HepG2 (cell line): ENCODE measurements around the gene ABCA8. TPM values are rescaled to one million over a fixed set of nuclear protein-coding genes. Genes with fewer than 3 reads are reported as not detected.

Experiments used
- HDAC2 ChIP-seq: sonication (generic); formaldehyde crosslinking; IDR thresholded peaks from 2 replicates; pipeline ENCODE4 v1.4.0; 2020; ENCODE audit warnings: missing genetic modification reagents
- IKZF5 ChIP-seq: IDR thresholded peaks from 2 replicates; pipeline ENCODE4 v1.6.1; 2018; ENCODE audit warnings: missing genetic modification reagents, mild to moderate bottlenecking, missing compliant biosample characterization
- MNT ChIP-seq: fragments of 450-650 bp; IDR thresholded peaks from 2 replicates; pipeline ENCODE4 v1.6.1; 2016
- RFX5 ChIP-seq: IDR thresholded peaks from 2 replicates; pipeline ENCODE4 v1.6.1; 2011; ENCODE audit warnings: low read depth, low read length, improper control_type of control experiment
- THAP11 ChIP-seq: IDR thresholded peaks from 2 replicates; pipeline ENCODE4 v1.6.1; 2016; ENCODE audit warnings: missing biosample characterization, missing genetic modification reagents
- TOPORS ChIP-seq: sonication (generic); formaldehyde crosslinking; IDR thresholded peaks from 2 replicates; pipeline ENCODE4 v1.8.0; 2023; ENCODE audit warnings: mild to moderate bottlenecking, missing genetic modification reagents
- WIZ ChIP-seq: sonication (generic); formaldehyde crosslinking; IDR thresholded peaks from 2 replicates; pipeline ENCODE4 v1.5.1; 2020; ENCODE audit warnings: mild to moderate bottlenecking, missing genetic modification reagents
- ZBTB25 ChIP-seq: IDR thresholded peaks from 2 replicates; pipeline ENCODE4 v1.6.1; 2018; ENCODE audit warnings: missing genetic modification reagents
- ZBTB3 ChIP-seq: sonication (generic); formaldehyde crosslinking; IDR thresholded peaks from 2 replicates; pipeline ENCODE4 v1.4.0; 2020; ENCODE audit warnings: low read depth, mild to moderate bottlenecking, moderate library complexity, missing genetic modification reagents, borderline replicate concordance
- ZFAT ChIP-seq: sonication (generic); formaldehyde crosslinking; conservative IDR thresholded peaks from 2 replicates; pipeline ENCODE4 v1.8.1; 2023; ENCODE audit warnings: missing genetic modification reagents, inconsistent platforms
- ZNF646 ChIP-seq: sonication (generic); formaldehyde crosslinking; IDR thresholded peaks from 2 replicates; pipeline ENCODE4 v1.9.0; 2021; ENCODE audit warnings: mild to moderate bottlenecking, missing genetic modification reagents
- ZNF724P ChIP-seq: sonication (generic); formaldehyde crosslinking; IDR thresholded peaks from 2 replicates; pipeline ENCODE4 v1.8.0; 2022; ENCODE audit warnings: missing genetic modification reagents, borderline replicate concordance
- ZNF768 ChIP-seq: sonication (generic); formaldehyde crosslinking; IDR thresholded peaks from 2 replicates; pipeline ENCODE4 v1.4.0; 2020; ENCODE audit warnings: missing genetic modification reagents
- ZNF775 ChIP-seq: sonication (generic); formaldehyde crosslinking; IDR thresholded peaks from 2 replicates; pipeline ENCODE4 v1.4.0; 2020; ENCODE audit warnings: missing genetic modification reagents, mild to moderate bottlenecking, moderate library complexity, borderline replicate concordance
- ZXDC ChIP-seq: sonication (generic); formaldehyde crosslinking; IDR thresholded peaks from 2 replicates; pipeline ENCODE4 v1.5.0; 2020; ENCODE audit warnings: mild to moderate bottlenecking, missing genetic modification reagents
- polyA plus RNA-seq, 8 experiments: library from polyadenylated mRNA; depleted of rRNA in 3 of 8; stranded (reverse) in 7 of 8; unstranded in 1 of 8; fragments of >200 nt; fragmentation: Illumina TruSeq in 4 of 8; extraction: Trizol in 4 of 8; gene quantifications; 2 replicates each; pipeline versions ENCODE4 v1.2.1 to v1.2.3, GENCODE V29; 2011 to 2016; ENCODE audit warnings: low read depth in 4 of 8, missing spikeins in 1 of 8, mixed read lengths in 1 of 8; ENCODE audit not compliant: insufficient read depth in 1 of 8
- total RNA-seq, 5 experiments: library from RNA; depleted of rRNA; stranded (reverse); fragments of >200 nt; fragmentation: Illumina TruSeq; extraction: Trizol; gene quantifications; 2 replicates each; pipeline ENCODE4 v1.2.3, GENCODE V29; 2016; ENCODE audit warnings: low read depth in 1 of 5

The ABCA8 gene
- total and polyA plus RNA-seq, 2 of the 13 experiments (the other 11 are each of a cell fraction or from before 2014, with no cell fraction given): 0.05 to 0.18 TPM

GRCh38 chr17:68821860-68822696, 133.1 kb downstream of the ABCA8 start (continued):
- TF ChIP-seq ZXDC (CRISPR knock-in tag): no peak
- 0 out of 2 replicates have a peak, but pooled peaks have one; percentile 27 for TF ChIP-seq ZNF775 (CRISPR knock-in tag)
- no peak for TF ChIP-seq WIZ
- no peak for TF ChIP-seq ZNF768 (CRISPR knock-in tag)
- peak; percentile 86 for TF ChIP-seq HDAC2 (CRISPR knock-in tag)
- TF ChIP-seq ZFAT (CRISPR knock-in tag): no peak
- TF ChIP-seq IKZF5: peak; percentile 58
- TF ChIP-seq MNT: no peak
- peak; percentile 71; the same call in 1 of the 2 replicates for TF ChIP-seq ZBTB25 (CRISPR knock-in tag)
- no peak; the same call in 1 of the 2 replicates for TF ChIP-seq ZNF646
- TF ChIP-seq THAP11: 0 out of 2 replicates have a peak, but pooled peaks have one; percentile 41
- no peak for TF ChIP-seq TOPORS (CRISPR knock-in tag)
- no peak for TF ChIP-seq ZBTB3
- TF ChIP-seq ZNF724P (CRISPR knock-in tag): no peak
- TF ChIP-seq RFX5: 0 out of 2 replicates have a peak, but pooled peaks have one; percentile 18
